GM10248 (cell line): ENCODE measurements around the gene ABCA13.

Experiments
- CTCF ChIA-PET: fragments of 300-600 bp; sonication (Branson Sonifier 250); formaldehyde crosslinking; extraction: SDS; loops from one replicate; lab custom pipeline; 2021; ENCODE audit warnings: antibody characterized with exemption; lab: Yijun Ruan, JAX
- POLR2A ChIA-PET: fragments of 350-650 bp; sonication (Branson Sonifier 250); formaldehyde crosslinking; extraction: SDS; loops from one replicate; lab custom pipeline; 2020; ENCODE audit warnings: antibody characterized with exemption; lab: Yijun Ruan, JAX
- DNase-seq: peaks from one replicate; pipeline ENCODE4 v3.0.0; 2012; ENCODE audit errors: extremely low spot score
- CTCF ChIP-seq: IDR thresholded peaks from 2 replicates; pipeline ENCODE4 v1.5.1; 2012; ENCODE audit warnings: mild to moderate bottlenecking, low read depth; ENCODE audit errors: extremely low read depth, missing control alignments, control extremely low read depth

Gene ABCA13

DNA sequence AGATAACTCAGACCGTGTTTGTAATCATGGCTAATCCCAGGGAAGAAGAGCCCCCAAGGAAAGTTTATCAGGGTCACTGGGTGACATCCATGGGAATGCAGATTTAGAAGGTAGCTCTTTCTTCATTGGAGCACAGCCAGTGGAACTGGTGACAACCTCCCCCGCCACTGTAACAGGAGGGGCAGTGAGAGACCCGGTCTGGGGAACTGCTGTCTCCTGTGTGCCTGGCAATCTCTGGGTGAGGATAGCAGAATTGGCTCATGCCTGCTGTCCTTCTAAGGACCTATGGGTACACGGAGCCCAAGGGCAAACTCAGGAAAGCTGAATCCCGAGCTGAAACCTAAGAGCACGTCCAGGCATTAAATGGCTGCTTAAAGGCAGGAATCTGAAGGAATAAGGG, 341.6 kb downstream of the ABCA13 start:
- CTCF ChIA-PET: no interaction called here
- POLR2A ChIA-PET: no interaction called here
- no peak for TF ChIP-seq CTCF
- DNase-seq: no peak

DNA sequence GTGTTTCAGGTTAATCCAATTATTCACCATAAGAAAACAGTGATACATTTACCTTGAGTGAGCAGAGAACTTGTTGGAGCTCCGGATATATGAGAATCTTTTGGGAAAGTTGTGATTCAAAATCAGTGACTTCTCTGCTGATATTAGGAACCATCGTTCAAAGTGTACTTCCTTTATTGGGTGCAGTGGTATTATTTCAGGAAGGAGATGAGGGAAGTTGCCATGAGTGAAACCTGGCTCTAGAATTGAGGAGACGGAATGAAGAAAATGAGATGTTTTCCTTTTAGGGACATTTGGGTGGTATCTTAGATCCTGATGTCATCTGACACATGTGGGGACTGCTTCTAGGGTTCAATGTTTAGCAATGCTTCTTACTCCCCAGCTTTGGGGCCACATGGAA, 343.9 kb downstream of the ABCA13 start:
- no peak for DNase-seq
- ChIA-PET CTCF (no interaction called here), POLR2A (no interaction called here)
- TF ChIP-seq CTCF: no peak

DNA sequence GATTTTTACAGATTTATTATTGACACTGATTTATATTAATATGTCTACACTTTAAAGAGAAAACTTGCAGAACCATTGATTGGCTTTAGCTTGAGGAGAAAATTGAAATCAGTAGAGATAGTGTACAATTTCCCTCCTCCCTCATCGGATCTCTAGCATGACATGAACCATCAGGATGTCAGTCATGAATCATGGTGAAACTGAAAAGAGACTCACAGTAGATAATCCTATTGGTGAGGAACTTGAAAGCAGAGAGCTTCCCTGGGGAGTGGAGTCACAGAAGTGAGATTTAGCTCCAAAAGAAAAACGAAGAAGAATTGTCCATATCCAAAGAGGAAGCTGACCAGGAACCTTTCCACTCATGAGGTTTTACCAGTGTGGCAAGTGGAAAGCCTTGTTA, 346.8 kb downstream of the ABCA13 start:
- ChIA-PET CTCF (interaction anchor here (1.3 to 1.9 kb wide), 2 partner anchors 10 to 11 kb away, joined by 4 to 5 read pairs; no protein-coding TSS in a partner anchor), POLR2A (no interaction called here)
- TF ChIP-seq CTCF: no peak
- DNase-seq: no peak

GRCh38 chr7:48522692-48523091, 351.4 kb downstream of the ABCA13 start:
- POLR2A ChIA-PET: no interaction called here
- CTCF ChIA-PET: interaction anchor here (1.0 to 1.5 kb wide), 2 partner anchors 12 to 20 kb away, joined by 3 to 4 read pairs; no protein-coding TSS in a partner anchor

DNA sequence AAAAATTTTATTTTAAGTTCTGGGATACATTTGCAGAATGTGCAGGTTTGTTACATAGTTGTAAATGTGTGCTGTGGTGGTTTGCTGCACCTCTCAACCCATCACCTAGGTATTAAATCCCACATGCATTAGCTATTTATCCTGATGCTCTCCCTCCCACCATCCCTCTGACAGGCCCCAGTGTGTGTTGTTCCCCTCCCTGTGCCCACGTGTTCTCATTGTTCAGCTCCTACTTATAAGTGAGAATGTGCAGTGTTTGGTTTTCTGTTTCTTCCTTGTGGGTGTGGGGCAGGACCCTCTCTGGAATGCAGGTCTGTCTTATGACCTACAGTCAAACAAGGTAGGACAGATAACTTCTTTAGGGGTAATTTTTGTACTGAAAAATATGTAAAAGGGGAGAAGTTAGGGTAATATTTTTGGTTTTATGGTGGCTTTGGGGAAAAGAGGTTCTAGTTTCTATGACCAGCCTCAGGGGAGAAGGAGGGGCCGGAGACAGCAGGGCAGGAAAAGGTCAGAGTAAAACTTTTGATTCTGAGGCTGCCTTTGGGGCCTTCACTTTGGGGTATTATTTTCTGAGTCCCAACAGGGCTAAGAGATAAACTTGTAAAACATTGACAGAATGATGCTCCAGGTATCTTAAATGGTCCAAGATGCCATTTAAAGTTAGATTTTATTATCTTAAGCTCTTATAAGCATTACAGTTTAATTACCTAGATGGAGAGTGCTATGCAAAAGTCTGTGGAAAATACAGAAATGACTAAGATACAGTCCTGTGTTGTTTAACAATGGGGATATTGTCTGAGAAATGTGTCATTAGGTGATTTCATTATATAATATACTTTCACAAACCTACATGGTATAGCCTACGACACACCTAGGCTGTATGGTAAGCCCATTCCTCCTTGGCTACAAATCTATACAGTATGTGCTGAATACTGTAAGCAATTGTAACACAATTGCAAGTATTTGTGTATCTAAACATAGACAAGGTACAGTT, 354.8 kb downstream of the ABCA13 start:
- TF ChIP-seq CTCF: no peak
- CTCF ChIA-PET: no interaction called here
- POLR2A ChIA-PET: no interaction called here
- no peak for DNase-seq

More at GRCh38 chr7:48522692-48523091, 351.4 kb downstream of the ABCA13 start:
- DNase-seq: no peak
- TF ChIP-seq CTCF: no peak

DNA sequence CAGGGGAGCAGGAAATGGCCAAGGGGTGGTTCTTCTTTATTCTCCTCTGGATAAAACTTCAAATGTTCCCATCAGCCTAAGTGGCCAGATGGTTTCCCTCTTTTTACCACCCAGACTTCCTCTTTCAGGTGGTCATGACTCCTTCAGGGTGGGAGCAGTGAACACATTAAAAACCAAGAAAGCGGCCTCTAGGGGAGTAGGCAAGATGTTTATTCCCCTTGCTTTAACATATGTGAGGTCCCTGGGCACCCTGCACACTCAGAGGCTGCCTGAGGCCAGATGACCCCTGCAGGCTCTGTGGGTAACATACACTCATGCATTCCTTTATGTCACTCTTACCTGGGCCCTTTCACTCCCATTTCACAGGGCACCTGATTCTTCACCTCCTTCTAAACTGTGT, 357.4 kb downstream of the ABCA13 start:
- POLR2A ChIA-PET: no interaction called here
- no peak for DNase-seq
- CTCF ChIA-PET: no interaction called here
- TF ChIP-seq CTCF: no peak
